ENCODE measurements around the gene LDHB. TPM values are rescaled to one million over a fixed set of nuclear protein-coding genes. Genes with fewer than 3 reads are reported as not detected.

The LDHB gene
- total and polyA plus RNA-seq, 9 of the 15 experiments (the other 6 are each of a cell fraction or from before 2014, with no cell fraction given) = 743 to 2,680 (median 968) TPM

DNA sequence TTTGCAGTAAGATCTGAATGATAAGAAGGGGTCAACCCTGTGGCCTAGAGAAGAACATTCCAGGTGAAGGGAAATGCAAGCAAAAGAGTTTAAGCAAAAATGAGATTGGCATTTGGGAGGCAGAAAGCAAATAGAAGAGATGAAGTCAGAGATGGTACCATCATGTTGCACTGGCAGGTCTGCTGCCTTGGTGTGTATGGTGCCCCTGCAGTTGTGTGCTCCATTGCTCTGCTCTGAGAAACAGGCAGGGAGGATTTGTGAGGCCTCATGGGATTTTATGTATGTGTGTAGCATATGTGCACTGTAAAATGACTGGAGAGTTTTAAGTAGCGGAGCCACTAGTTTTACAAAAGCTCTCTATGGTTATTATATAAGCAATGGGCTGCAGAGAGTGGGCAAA, 6.6 kb downstream of the LDHB start (continued):
- TF ChIP-seq, protein P1, sequence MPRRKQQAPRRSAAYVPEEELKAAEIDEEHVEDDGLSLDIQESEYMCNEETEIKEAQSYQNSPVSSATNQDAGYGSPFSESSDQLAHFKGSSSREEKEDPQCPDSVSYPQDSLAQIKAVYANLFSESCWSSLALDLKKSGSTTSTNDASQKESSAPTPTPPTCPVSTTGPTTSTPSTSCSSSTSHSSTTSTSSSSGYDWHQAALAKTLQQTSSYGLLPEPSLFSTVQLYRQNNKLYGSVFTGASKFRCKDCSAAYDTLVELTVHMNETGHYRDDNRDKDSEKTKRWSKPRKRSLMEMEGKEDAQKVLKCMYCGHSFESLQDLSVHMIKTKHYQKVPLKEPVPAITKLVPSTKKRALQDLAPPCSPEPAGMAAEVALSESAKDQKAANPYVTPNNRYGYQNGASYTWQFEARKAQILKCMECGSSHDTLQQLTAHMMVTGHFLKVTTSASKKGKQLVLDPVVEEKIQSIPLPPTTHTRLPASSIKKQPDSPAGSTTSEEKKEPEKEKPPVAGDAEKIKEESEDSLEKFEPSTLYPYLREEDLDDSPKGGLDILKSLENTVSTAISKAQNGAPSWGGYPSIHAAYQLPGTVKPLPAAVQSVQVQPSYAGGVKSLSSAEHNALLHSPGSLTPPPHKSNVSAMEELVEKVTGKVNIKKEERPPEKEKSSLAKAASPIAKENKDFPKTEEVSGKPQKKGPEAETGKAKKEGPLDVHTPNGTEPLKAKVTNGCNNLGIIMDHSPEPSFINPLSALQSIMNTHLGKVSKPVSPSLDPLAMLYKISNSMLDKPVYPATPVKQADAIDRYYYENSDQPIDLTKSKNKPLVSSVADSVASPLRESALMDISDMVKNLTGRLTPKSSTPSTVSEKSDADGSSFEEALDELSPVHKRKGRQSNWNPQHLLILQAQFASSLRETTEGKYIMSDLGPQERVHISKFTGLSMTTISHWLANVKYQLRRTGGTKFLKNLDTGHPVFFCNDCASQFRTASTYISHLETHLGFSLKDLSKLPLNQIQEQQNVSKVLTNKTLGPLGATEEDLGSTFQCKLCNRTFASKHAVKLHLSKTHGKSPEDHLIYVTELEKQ (CRISPR knock-in tag; IDR thresholded peaks at IDR 0.05) = no peak
- TF ChIP-seq, protein P2, sequence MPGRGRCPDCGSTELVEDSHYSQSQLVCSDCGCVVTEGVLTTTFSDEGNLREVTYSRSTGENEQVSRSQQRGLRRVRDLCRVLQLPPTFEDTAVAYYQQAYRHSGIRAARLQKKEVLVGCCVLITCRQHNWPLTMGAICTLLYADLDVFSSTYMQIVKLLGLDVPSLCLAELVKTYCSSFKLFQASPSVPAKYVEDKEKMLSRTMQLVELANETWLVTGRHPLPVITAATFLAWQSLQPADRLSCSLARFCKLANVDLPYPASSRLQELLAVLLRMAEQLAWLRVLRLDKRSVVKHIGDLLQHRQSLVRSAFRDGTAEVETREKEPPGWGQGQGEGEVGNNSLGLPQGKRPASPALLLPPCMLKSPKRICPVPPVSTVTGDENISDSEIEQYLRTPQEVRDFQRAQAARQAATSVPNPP (IDR thresholded peaks at IDR 0.05; ENCODE audit: borderline replicate concordance, insufficient read depth, insufficient read length) = no peak
- TF ChIP-seq CC2D1A (IDR thresholded peaks at IDR 0.05) = no peak

DNA sequence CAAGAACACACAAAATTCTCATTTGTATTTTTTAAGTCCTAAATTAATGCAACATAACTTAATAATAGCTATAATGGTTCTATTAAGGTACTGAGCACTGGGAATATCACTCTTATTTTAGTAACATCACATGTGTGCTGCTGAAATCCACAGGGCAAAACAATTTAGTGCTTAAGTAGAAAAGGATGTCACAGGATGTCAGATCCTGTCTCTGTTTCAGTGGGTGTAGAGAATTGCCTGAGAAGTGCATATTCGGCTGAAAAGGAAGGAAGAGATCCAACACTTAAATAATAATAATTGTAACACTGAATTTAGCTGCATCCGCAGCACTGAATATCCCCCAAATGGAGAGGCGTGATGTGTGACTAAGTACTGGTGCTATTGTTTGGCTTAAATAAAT, 8.6 kb downstream of the LDHB start:
- intact Hi-C loops (cut with micrococcal nuclease) (no loop called here), in situ Hi-C loops (cut with MboI) (no loop called here)
- Histone ChIP-seq H3K9ac (ENCODE audit: insufficient read depth in 1 of 2, low read depth in 2 of 2, low read length in 2 of 2) (no peak overlapping the region), H3K9me3 (replicated peaks; ENCODE audit: control insufficient read depth, insufficient read depth, low read depth, low read length) (no peaks in the 10 kb centered on the region), H3K27ac (ENCODE audit: extremely low read depth, low read depth, low read length) (no peak overlapping the region), H3K4me3 (no peak overlapping the region), H3K27me3 (ENCODE audit: control insufficient read depth in 2 of 2, insufficient read depth in 2 of 2, low read length in 2 of 2) (no peaks in the 10 kb centered on the region), H3K9me1 (ENCODE audit: control insufficient read depth, insufficient read depth, low read length) (no peaks in the 10 kb centered on the region), H4K20me1 (replicated peaks; ENCODE audit: control insufficient read depth, insufficient read depth, low read length) (no peaks in the 10 kb centered on the region), H3K79me2 (ENCODE audit: control insufficient read depth, insufficient read depth, low read length) (peaks cover 82% of the 10 kb centered on the region), H3K36me3 (ENCODE audit: control insufficient read depth, insufficient read depth, low read length) (peaks cover 96% of the 10 kb centered on the region), H3K4me2 (ENCODE audit: insufficient read depth, low read length) (no peak overlapping the region), H2AFZ (ENCODE audit: low read depth, low read length) (no peak overlapping the region), H3K4me1 (replicated peaks in 1 of 2; ENCODE audit: control insufficient read depth in 2 of 2, insufficient read depth in 2 of 2, low read length in 2 of 2) (peaks cover 0 to 5% of the 10 kb centered on the region in 2 experiments; a peak in 2 of 5 replicates)
- CTCF ChIA-PET (ENCODE audit: low intra/inter-chr PET ratio) = no interaction called here
- ATAC-seq (no peak), FAIRE-seq (no peak), DNase-seq (ENCODE audit: extremely low read depth in 1 of 4, low spot score in 3 of 4) (no peak)
- TF ChIP-seq SAFB2 (IDR thresholded peaks at IDR 0.05; ENCODE audit: borderline replicate concordance, low read depth, low read length, severe bottlenecking) (no peak), CBX5 (IDR thresholded peaks at IDR 0.05; ENCODE audit: borderline replicate concordance, low read depth) (no peak), ASH1L (IDR thresholded peaks at IDR 0.05; ENCODE audit: borderline replicate concordance, low read depth, partially characterized antibody) (no peak), NCOR1 (IDR thresholded peaks at IDR 0.05) (no peak), GTF2E2 (tag; IDR thresholded peaks at IDR 0.05) (no peak), ZNF695 (CRISPR knock-in tag; IDR thresholded peaks at IDR 0.05) (no peak), ILK (tag; IDR thresholded peaks at IDR 0.05; ENCODE audit: borderline replicate concordance, low read depth) (no peak), RBFOX2 (IDR thresholded peaks at IDR 0.05; ENCODE audit: low read depth, low read length) (no peak), PHB2 (IDR thresholded peaks at IDR 0.05; ENCODE audit: low read depth) (no peak), POLR2AphosphoS2 (IDR thresholded peaks at IDR 0.05; ENCODE audit: low read length) (no peak)
- TF ChIP-seq, protein P3, sequence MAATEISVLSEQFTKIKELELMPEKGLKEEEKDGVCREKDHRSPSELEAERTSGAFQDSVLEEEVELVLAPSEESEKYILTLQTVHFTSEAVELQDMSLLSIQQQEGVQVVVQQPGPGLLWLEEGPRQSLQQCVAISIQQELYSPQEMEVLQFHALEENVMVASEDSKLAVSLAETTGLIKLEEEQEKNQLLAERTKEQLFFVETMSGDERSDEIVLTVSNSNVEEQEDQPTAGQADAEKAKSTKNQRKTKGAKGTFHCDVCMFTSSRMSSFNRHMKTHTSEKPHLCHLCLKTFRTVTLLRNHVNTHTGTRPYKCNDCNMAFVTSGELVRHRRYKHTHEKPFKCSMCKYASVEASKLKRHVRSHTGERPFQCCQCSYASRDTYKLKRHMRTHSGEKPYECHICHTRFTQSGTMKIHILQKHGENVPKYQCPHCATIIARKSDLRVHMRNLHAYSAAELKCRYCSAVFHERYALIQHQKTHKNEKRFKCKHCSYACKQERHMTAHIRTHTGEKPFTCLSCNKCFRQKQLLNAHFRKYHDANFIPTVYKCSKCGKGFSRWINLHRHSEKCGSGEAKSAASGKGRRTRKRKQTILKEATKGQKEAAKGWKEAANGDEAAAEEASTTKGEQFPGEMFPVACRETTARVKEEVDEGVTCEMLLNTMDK (IDR thresholded peaks at IDR 0.05; ENCODE audit: borderline replicate concordance, insufficient read depth, low read depth, low read length, poor library complexity, severe bottlenecking) = no peak
- POLR2A ChIA-PET = interaction anchor here (1.0 to 1.4 kb wide), 2 partner anchors 8 to 15 kb away, joined by 3 to 8 read pairs; partner anchors contain the start of gene LDHB
- BruUV-seq (replicated peaks) = no TSS peak
- 67% methylated on average over 3 of the region's 3 CpGs for WGBS (ENCODE audit: insufficient coverage, low coverage, missing lambda C conversion rate)

Data from K562 (cell line).